Psoas muscle (tissue), 8 donors: ENCODE measurements around the gene RDH11. TPM values are rescaled to one million over a fixed set of nuclear protein-coding genes. Genes with fewer than 3 reads are reported as not detected.

Source experiments
- ATAC-seq, 4 donors: fragments of 200-7000 bp; cut with Tn5 transposase; one replicate each; pipeline ENCODE4 v1.9.1; 2020; ENCODE audit warnings: moderate library complexity in 3 of 4, mild to moderate bottlenecking in 2 of 4
- DNase-seq, 2 donors: peaks; one replicate each; pipeline ENCODE4 v3.0.0-alpha.2; 2020
- H3K27ac ChIP-seq: fragments of 200-600 bp; one replicate; pipeline ENCODE4 v1.8.0; 2022
- H3K27me3 ChIP-seq, 3 donors: fragments of 200-600 bp in 1 of 3; one replicate each; pipeline versions ENCODE4 v1.6.1 to v1.8.0; 2013 to 2022; ENCODE audit warnings: low read length in 2 of 3, mild to moderate bottlenecking in 2 of 3, moderate library complexity in 1 of 3; ENCODE audit not compliant: insufficient read depth in 3 of 3
- H3K36me3 ChIP-seq, 2 donors: fragments of 200-600 bp in 1 of 2; one replicate each; pipeline versions ENCODE4 v1.6.1 to v1.8.0; 2013 to 2022; ENCODE audit warnings: low read depth in 1 of 2, mild to moderate bottlenecking in 1 of 2, moderate library complexity in 1 of 2; ENCODE audit not compliant: insufficient read depth in 1 of 2
- H3K4me1 ChIP-seq: fragments of 200-600 bp; one replicate; pipeline ENCODE4 v1.8.0; 2022
- H3K4me3 ChIP-seq: fragments of 200-600 bp; one replicate; pipeline ENCODE4 v1.8.0; 2022; ENCODE audit warnings: mild to moderate bottlenecking
- H3K9me3 ChIP-seq: fragments of 200-600 bp; one replicate; pipeline ENCODE4 v1.8.0; 2022
- CTCF ChIP-seq: fragments of 200-600 bp; IDR thresholded peaks from one replicate; pipeline ENCODE4 v1.8.0; 2022; ENCODE audit warnings: antibody characterized with exemption
- WGBS, 3 donors: extraction: QIAGEN DNeasy Blood & Tissue Kit; methylation state at CpG; one replicate each; pipeline versions ENCODE4 v1.1.6 to v1.1.7; 2013; 5-methylcytosine and 5-hydroxymethylcytosine counted together
- intact Hi-C, 2 donors: fragments of 100-400 bp; cut with DNase I; formaldehyde crosslinking; loops; one replicate each; pipeline versions ENCODE4 v1.11.0 to v1.14.2; 2022
- polyA plus RNA-seq, 3 donors: library from polyadenylated mRNA; stranded (reverse); fragments of 200-250 nt; gene quantifications; one replicate each; pipeline ENCODE4 v1.2.3, GENCODE V29; 2013
- total RNA-seq, 4 donors: library from RNA; stranded (reverse); fragmentation: NEBNext Ultra II Directional in 2 of 4; extraction: Animal tissue kit (Norgen Biotek cat#: 25700) in 2 of 4; gene quantifications; one replicate each; pipeline versions ENCODE4 v1.2.1 to v1.2.4, GENCODE V29; 2021 to 2023
- donor health status: healthy with polysubstance abuse.
- donor health status: DM: no; HTN: no; CAD: no; lungs with moderate emphysema.
- donor health status: Bipolar disorder and iron deficiency.
- donor health status: healthy.
- donor health status: DM: yes; HTN: yes; CAD: no.
- donor health status: DM: no; HTN: no; CAD: no.
- donor health status: DM: no; HTN: no; CAD: no.
- donor health status: DM: yes; HTN: yes; CAD: no.

Gene RDH11
- total and polyA plus RNA-seq, 7 donors = 5.4 to 15.6 (median 8.5) TPM

- ATAC-seq (no peak), DNase-seq (no peak)
- H3K27me3 ChIP-seq = no peaks in the 10 kb centered on the region
- no peaks in the 10 kb centered on the region for H3K36me3 ChIP-seq
- H3K27ac ChIP-seq = no peak overlapping the region
- H3K9me3 ChIP-seq = no peaks in the 10 kb centered on the region
- no peak overlapping the region for H3K4me3 ChIP-seq
- H3K4me1 ChIP-seq = peaks cover 2% of the 10 kb centered on the region
- intact Hi-C loops = no loop called here
- no peak for TF ChIP-seq CTCF
Measured at GRCh38 chr14:67728258-67728657, 32.7 kb upstream of the RDH11 start.

GRCh38 chr14:67727361-67727760 is 31.8 kb upstream of the RDH11 start:
- TF ChIP-seq CTCF = no peak
- Histone ChIP-seq H3K9me3 (no peaks in the 10 kb centered on the region), H3K36me3 (no peaks in the 10 kb centered on the region), H3K4me1 (no peaks in the 10 kb centered on the region), H3K4me3 (no peak overlapping the region), H3K27ac (no peak overlapping the region), H3K27me3 (no peaks in the 10 kb centered on the region)
- no peak for DNase-seq
- whole genome bisulfite sequencing, 3 donors = 93 to 98% (median 96%) methylated on average over 7 of the region's 7 CpGs
- no peak for ATAC-seq
- intact Hi-C loops = no loop called here

GRCh38 chr14:67725171-67725570 is 29.6 kb upstream of the RDH11 start:
- H3K9me3 ChIP-seq = no peaks in the 10 kb centered on the region
- intact Hi-C loops = no loop called here
- H3K4me1 ChIP-seq = peaks cover 3% of the 10 kb centered on the region
- no peaks in the 10 kb centered on the region for H3K36me3 ChIP-seq
- DNase-seq = no peak
- no peak for TF ChIP-seq CTCF
- no peak for ATAC-seq
- no peak overlapping the region for H3K27ac ChIP-seq
- 88 to 93% (median 91%) methylated on average over 5 of the region's 5 CpGs for WGBS, 3 donors
- no peak overlapping the region for H3K4me3 ChIP-seq
- H3K27me3 ChIP-seq = no peaks in the 10 kb centered on the region

- no peaks in the 10 kb centered on the region for H3K9me3 ChIP-seq
- DNase-seq (peak; percentile 55 to 79), ATAC-seq (peak; percentile 83 to 89 (median 86))
- no peaks in the 10 kb centered on the region for H3K27me3 ChIP-seq
- intact Hi-C loops = no loop called here
- peaks cover 3% of the 10 kb centered on the region for H3K4me1 ChIP-seq
- H3K27ac ChIP-seq = no peak overlapping the region
- no peaks in the 10 kb centered on the region for H3K36me3 ChIP-seq
- WGBS, 3 donors = 0 to 12% (median 5%) methylated on average over 3 of the region's 3 CpGs
- H3K4me3 ChIP-seq = no peak overlapping the region
- no peak for TF ChIP-seq CTCF
Measured at GRCh38 chr14:67722293-67722692, 26.7 kb upstream of the RDH11 start.

GRCh38 chr14:67721875-67722274 is 26.3 kb upstream of the RDH11 start:
- Histone ChIP-seq H3K4me3 (no peak overlapping the region), H3K36me3 (no peaks in the 10 kb centered on the region), H3K4me1 (peaks cover 3% of the 10 kb centered on the region), H3K9me3 (no peaks in the 10 kb centered on the region), H3K27ac (no peak overlapping the region), H3K27me3 (no peaks in the 10 kb centered on the region)
- no peak for TF ChIP-seq CTCF
- intact Hi-C loops = no loop called here
- no peak for DNase-seq
- 65 to 70% (median 65%) methylated on average over 5 of the region's 5 CpGs for WGBS, 3 donors
- no peak for ATAC-seq
